NCI-H345 (cell line): ENCODE results near the gene ZNF316.
"Not testable (repeated sequence)": the region's sequence is repeated elsewhere in the genome, so short reads cannot be mapped to it uniquely, and the experiment has no call there.

ENCODE experiments used
- DNase-seq: peaks from one replicate; lab custom pipeline; 2025; lab: John Stamatoyannopoulos, UW

The ZNF316 gene

DNA sequence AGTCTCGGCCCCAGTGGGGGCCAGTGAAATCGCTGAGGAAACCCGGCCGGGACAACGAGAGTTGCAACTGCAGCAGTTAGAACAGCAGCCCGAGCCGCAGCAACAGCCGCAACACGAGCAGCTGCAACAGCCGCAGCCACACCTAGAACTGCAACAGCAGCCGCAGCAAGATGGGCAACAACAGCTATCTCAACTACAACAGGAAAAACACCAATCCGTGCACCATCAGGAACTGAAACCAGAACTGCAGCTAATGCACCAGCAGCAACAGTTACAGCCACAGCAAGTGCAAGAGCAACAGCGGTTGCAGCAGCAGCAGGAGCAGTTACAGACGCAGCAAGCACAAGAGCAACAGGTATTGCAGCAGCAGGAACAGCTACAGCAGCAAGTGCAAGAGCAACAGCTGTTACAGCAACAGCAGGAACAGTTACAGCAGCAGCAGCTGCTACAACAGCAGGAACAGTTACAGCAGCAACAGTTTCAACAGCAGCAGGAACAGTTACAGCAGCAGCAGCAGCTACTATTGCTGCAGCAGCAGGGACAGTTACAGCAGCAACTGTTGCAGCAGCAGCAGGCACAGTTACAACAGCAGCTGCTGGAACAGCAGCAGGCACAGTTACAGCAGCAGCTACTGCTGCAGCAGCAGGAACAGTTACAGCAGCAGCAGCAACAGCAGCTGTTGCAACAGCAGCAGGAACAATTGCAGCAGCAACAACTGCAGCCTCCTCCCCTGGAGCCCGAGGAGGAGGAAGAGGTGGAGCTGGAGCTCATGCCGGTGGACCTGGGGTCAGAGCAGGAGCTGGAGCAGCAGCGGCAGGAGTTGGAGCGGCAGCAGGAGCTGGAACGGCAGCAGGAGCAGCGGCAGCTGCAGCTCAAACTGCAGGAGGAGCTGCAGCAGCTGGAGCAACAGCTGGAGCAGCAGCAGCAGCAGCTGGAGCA is 15.7 kb upstream of the ZNF316 start:
- no peak for DNase-seq

- no peak for DNase-seq
Measured at GRCh38 chr7:6622134-6622710, 14.9 kb upstream of the ZNF316 start.

- DNase-seq = no peak
Measured at GRCh38 chr7:6623589-6624245, 13.4 kb upstream of the ZNF316 start.

DNA sequence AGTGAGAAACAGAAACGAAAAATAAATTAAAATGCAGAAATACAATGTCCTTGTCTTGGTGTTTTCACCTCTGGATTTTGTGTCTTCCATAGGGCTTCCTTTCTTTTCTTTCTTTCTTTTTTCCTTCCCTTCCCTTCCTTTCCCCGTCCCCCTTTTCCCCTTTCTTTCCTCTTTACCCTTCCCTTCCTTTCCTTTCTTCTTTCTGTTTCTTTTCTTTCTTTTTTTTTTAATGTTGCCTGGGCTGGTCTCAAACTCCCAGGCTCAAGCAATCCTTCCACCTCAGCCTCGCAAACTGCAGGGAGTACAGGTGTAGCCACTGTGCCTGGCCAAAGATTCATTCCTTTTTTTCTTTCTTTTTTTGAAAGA is 12.9 kb upstream of the ZNF316 start:
- no peak for DNase-seq

DNA sequence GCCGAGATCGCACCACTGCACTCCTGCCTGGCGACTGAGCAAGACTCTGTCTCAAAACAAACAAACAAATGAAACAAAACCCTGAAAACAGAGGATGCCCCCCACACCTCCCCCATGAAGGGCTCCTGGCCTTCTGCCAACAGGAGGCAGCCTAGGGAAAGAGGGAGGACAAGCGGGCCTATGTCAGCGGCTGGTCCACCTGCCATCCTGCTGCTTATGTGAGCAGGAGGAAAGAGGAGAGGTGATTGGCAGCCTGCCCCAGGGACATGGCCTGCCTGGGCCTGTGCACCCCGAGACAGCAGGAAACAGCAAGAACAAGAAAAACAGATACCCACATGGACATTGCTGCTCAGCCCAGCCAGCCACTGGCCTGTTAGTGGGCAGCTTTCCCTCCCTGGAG is 9.1 kb upstream of the ZNF316 start:
- DNase-seq = peak; percentile 84

DNA sequence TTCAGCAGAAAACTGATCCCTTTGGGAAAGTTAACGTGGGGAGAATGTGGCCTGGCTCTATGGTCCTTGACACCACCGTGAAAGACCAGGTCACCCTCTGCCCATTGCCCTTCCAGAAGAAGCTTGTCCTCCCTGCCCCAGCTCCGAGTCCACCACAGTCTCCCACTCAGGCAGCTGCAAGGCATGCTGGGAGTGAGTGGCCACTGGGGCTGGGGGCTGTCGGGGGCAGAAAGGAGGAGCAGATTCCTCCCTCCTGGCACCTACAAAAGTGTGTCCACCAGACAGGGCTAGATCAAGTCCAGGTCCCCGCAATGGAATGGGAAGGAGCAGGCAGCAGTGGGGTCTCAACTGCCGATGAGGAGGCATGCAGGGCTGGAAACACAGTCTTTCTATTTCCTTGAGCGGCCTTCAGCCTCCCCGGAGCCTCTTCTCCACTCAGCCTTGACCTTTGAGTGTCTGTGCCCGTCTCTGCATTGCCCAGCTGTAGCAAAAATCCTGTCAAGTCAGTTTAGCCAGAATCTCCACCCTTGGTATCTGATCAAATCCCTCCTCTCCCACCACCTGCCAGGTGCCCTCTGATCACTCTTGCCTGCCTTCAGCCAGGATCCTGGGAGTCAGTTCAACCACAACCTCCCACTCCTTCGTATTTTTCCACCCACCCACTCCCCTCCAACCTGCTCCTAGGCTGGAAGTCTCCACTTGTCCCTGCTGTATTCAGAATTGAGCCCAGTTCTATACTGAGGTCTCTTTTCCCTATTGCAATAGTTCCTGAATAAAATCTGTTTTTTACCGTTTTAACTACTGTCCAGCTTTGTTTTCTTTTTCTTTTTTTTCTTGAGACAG is 6.9 kb upstream of the ZNF316 start:
- DNase-seq = no peak

DNA sequence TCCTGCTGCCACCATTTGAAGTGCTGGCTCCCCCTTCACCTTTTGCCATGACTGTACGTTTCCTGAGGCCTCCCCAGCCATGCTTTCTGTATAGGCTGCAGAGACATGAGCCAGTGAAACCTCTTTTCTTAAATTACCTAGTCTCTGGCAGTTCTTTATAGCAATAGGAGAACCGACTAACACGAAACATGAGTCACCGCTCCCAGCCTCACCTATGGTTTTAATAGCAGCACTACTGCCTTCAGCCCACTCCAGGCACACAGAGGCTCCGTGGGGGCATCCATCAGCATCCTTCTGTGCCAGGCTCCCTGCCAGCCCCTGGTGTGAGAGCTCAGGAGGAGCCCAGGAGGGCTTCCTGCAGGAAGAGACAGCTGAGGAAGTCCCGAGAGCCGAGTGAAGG is 5.5 kb upstream of the ZNF316 start:
- DNase-seq = no peak

DNA sequence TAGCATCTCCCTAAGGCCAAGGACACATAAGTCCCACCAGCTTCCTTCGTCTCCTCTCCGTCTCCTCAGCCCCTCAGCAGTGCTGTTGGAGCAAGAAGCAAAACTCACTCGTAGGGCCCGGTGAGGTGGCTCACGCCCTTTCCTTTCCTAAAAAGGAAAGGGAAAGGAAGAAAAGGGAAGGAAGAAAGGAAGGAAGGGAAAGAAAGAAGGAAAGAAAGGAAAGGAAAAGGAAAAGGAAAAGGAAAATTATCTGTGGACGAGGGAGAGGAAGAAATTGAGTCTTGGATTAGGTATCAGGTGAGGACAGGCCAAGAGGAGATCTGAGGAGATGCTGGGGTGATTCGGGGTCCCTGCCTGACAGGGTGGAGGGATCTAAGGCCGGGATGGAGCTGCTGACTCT is 3.1 kb upstream of the ZNF316 start:
- DNase-seq = no peak

DNA sequence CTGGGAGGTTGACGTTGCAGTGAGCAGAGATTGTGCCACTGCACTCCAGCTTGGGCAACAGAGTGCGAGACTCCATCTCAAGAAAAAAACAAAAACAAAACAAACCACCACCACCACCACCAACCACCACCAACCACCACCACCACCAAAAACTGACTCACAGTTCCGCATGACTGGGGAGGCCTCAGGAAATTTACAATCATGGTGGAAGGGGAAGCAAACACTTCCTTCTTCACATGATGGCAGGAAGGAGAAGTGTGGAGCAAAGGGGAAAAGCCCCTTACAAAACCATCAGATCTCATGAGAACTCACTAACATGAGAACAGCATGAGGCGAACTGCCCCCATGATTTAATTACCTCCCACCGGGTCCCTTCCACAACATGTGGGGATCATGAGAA is 2.1 kb upstream of the ZNF316 start:
- not testable (repeated sequence) for DNase-seq

DNA sequence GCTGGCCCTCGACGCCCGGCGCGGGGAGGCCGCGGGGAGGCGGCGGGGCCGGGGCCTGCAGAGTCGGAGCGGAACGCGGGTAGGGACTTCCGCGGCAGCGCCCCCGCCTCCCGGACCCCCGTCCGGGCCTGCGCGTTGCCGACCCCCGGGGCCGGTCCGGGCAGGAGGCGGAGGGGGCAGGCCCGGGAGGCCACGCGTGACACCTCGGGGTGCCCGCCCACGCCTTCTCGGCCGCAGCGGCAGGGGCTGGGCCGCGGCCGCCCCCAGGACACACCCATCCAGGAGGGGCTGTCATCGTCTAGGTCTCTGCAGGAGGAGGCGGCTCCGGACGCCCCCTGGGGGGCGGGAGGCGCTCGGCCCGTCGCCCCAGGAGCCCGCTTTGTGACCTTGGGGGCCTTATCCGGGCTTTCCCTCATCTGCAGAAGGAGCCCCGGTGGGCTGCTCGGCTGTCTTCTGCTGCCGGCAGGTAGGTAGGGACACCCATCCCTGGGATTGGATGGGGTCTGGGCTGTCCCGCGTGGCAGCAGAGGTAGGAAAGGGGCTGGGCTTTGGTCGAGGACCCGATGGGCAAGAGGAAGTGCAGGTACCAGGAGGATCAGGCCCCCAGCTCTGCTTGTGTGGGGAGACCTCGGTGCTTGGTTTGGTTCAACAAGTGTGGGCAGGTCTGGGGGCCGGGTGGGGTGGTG is 569 bp downstream of the ZNF316 start:
- peak; percentile 25 for DNase-seq

DNA sequence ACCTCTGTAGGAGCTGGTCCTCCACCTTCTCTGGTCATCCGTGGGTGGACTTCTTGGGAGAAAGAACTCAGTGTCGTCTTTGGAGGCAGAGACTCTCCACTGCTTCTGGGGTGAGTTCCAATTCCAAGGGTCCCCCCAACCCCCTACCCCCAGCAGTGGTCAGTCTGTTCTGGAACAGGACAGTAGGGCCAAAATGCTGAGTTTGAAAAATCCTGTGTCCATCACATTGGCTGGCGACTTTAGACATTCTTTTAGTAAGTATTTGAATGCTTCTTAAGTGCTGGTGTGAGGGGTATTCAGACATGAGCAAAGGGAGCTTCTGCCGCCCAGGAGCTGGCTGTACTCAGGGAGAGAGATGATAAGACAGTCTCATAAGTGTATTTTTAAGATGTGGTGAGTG is 1.9 kb downstream of the ZNF316 start:
- no peak for DNase-seq

- no peak for DNase-seq
Measured at GRCh38 chr7:6639627-6640026, 2.5 kb downstream of the ZNF316 start.

GRCh38 chr7:6640246-6640721 is 3.2 kb downstream of the ZNF316 start:
- no peak for DNase-seq

- no peak for DNase-seq
Measured at GRCh38 chr7:6641305-6642035, 4.4 kb downstream of the ZNF316 start.

- DNase-seq = no peak
Measured at GRCh38 chr7:6642239-6642839, 5.2 kb downstream of the ZNF316 start.

DNA sequence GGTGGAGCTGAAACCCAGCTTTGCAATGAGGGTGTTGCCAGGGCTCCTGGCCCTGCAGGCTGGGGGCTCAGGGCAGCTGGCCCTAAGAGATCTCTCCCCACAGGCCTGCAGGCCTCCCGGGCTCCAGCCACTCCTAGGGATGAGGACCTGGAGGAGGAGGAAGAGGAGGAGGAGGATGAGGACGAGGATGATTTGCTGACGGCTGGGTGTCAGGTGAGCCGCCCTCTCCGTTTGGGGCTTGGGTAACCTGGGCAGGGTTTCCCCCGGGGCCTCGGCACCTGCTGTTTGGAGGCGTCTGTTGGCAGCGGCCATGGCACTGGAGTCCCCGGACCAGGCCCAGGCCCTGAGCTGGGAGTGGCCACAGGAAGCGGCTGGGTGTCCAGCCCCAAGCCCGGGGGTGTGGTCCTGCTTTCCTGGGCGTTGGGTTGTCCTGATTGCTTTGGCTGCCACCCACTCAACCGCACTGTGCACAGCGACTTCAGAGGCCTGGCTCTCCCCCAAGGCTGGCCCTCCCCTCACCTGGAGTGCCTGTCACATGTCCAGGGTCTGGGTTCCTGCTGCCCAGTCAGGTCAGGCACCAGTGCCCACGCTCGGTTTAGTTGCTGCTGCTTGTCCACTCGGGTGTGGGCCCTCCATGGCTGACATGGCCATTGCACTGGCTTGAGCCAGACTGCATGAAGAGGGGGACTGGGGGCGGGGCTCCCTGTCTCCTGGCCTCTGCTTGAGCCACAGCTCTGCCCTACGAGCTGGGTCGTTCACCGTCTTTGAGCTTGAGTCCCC is 5.9 kb downstream of the ZNF316 start:
- no peak for DNase-seq

- DNase-seq = no peak
Measured at GRCh38 chr7:6643915-6644625, 7.0 kb downstream of the ZNF316 start.

GRCh38 chr7:6644728-6645127 is 7.6 kb downstream of the ZNF316 start:
- DNase-seq = no peak

DNA sequence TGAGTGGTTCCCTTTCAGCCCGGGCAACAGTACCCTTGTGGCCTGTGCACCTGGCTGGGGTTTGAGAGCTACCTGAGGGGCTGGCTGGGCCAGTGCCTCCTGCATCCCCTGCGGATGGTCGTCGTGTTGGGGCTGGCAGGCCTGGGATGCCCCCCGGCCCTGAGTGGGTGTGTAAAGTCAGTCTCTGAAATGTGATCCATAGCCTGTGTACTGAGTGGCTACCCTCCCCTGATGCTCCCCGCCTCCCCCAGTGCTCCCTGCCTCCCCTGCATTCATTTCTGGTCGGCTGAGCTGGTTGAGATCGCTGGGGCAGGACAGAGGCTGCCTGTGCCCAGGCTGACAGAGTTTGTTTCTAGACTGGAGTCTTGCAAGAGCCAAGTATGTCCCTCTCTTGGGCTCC is 9.3 kb downstream of the ZNF316 start:
- DNase-seq = no peak
